Urinary bladder (tissue), 4 donors: ENCODE data around the gene ACTN2. TPM values are rescaled to one million over a fixed set of nuclear protein-coding genes. Genes with fewer than 3 reads are reported as not detected.

ENCODE experiments used
- DNase-seq: peaks from one replicate; pipeline ENCODE4 v3.0.0-alpha.2; 2015; ENCODE audit errors: extremely low spot score
- H3K27ac ChIP-seq: one replicate; pipeline ENCODE4 v1.5.1; 2013; ENCODE audit warnings: low read depth, mild to moderate bottlenecking, moderate library complexity
- H3K36me3 ChIP-seq: one replicate; pipeline ENCODE4 v1.6.1; 2013; ENCODE audit warnings: mild to moderate bottlenecking, moderate library complexity; ENCODE audit not compliant: insufficient read depth
- H3K4me1 ChIP-seq: one replicate; pipeline ENCODE4 v1.6.1; 2013; ENCODE audit warnings: mild to moderate bottlenecking, moderate library complexity; ENCODE audit not compliant: insufficient read depth
- H3K4me3 ChIP-seq: one replicate; pipeline ENCODE4 v1.5.1; 2013; ENCODE audit warnings: low read depth, low read length
- WGBS: extraction: QIAGEN DNeasy Blood & Tissue Kit; methylation state at CpG from one replicate; pipeline ENCODE4 v1.1.7; 2013; 5-methylcytosine and 5-hydroxymethylcytosine counted together
- polyA plus RNA-seq: library from polyadenylated mRNA; stranded (reverse); fragments of 200-250 nt; gene quantifications from one replicate; pipeline ENCODE4 v1.2.3, GENCODE V29; 2013
- total RNA-seq: library from RNA; depleted of rRNA; stranded (reverse); fragments of >200 nt; gene quantifications from one replicate; pipeline ENCODE4 v1.2.3, GENCODE V29; 2014
- donor health status: healthy with polysubstance abuse.
- donor health status: healthy.

The ACTN2 gene
- total and polyA plus RNA-seq, 2 donors = 12.8 to 14.2 TPM

- no peaks in the 10 kb centered on the region for H3K36me3 ChIP-seq
- WGBS = 87% methylated on average over 18 of the region's 18 CpGs
- no peak overlapping the region for H3K27ac ChIP-seq
Measured at GRCh38 chr1:236754525-236755210, 68.4 kb downstream of the ACTN2 start.

GRCh38 chr1:236757640-236758039, 71.3 kb downstream of the ACTN2 start:
- 80% methylated on average over 2 of the region's 2 CpGs for WGBS
- no peak overlapping the region for H3K27ac ChIP-seq
- DNase-seq = no peak
- no peaks in the 10 kb centered on the region for H3K4me1 ChIP-seq
- H3K36me3 ChIP-seq = no peaks in the 10 kb centered on the region
- no peak overlapping the region for H3K4me3 ChIP-seq

More at GRCh38 chr1:236754525-236755210, 68.4 kb downstream of the ACTN2 start:
- H3K4me3 ChIP-seq = no peak overlapping the region
- no peaks in the 10 kb centered on the region for H3K4me1 ChIP-seq
- no peak for DNase-seq

- no peaks in the 10 kb centered on the region for H3K36me3 ChIP-seq
- H3K4me1 ChIP-seq = no peaks in the 10 kb centered on the region
- 52% methylated on average over 3 of the region's 3 CpGs for WGBS
- no peak overlapping the region for H3K4me3 ChIP-seq
- H3K27ac ChIP-seq = no peak overlapping the region
- no peak for DNase-seq
Measured at GRCh38 chr1:236759252-236759859, 73.1 kb downstream of the ACTN2 start.

- DNase-seq = no peak
- WGBS = 72% methylated on average over 6 of the region's 6 CpGs
- H3K27ac ChIP-seq = no peak overlapping the region
Measured at GRCh38 chr1:236760480-236760879, 74.2 kb downstream of the ACTN2 start.

GRCh38 chr1:236760986-236761385, 74.7 kb downstream of the ACTN2 start:
- DNase-seq = no peak
- H3K4me1 ChIP-seq = no peaks in the 10 kb centered on the region
- no peaks in the 10 kb centered on the region for H3K36me3 ChIP-seq
- no peak overlapping the region for H3K4me3 ChIP-seq
- 79% methylated on average over 14 of the region's 14 CpGs for WGBS
- no peak overlapping the region for H3K27ac ChIP-seq

More at GRCh38 chr1:236760480-236760879, 74.2 kb downstream of the ACTN2 start:
- H3K36me3 ChIP-seq = no peaks in the 10 kb centered on the region
- no peaks in the 10 kb centered on the region for H3K4me1 ChIP-seq
- H3K4me3 ChIP-seq = no peak overlapping the region

- Histone ChIP-seq H3K4me1 (no peaks in the 10 kb centered on the region), H3K27ac (no peak overlapping the region), H3K4me3 (no peak overlapping the region), H3K36me3 (no peaks in the 10 kb centered on the region)
- WGBS = 79% methylated on average over 5 of the region's 5 CpGs
- no peak for DNase-seq
Measured at GRCh38 chr1:236761397-236762132, 75.3 kb downstream of the ACTN2 start.

GRCh38 chr1:236762410-236762809, 76.1 kb downstream of the ACTN2 start:
- H3K36me3 ChIP-seq = no peaks in the 10 kb centered on the region
- no peaks in the 10 kb centered on the region for H3K4me1 ChIP-seq
- H3K27ac ChIP-seq = no peak overlapping the region
- no peak overlapping the region for H3K4me3 ChIP-seq
- no peak for DNase-seq
- WGBS = 53% methylated on average over 15 of the region's 15 CpGs

GRCh38 chr1:236765831-236766230, 79.5 kb downstream of the ACTN2 start:
- H3K36me3 ChIP-seq = no peaks in the 10 kb centered on the region
- H3K27ac ChIP-seq = no peak overlapping the region
- no peak overlapping the region for H3K4me3 ChIP-seq
- WGBS = 69% methylated on average over 6 of the region's 6 CpGs
- no peak for DNase-seq
- H3K4me1 ChIP-seq = no peaks in the 10 kb centered on the region

- no peaks in the 10 kb centered on the region for H3K4me1 ChIP-seq
- 60% methylated on average over 3 of the region's 3 CpGs for WGBS
Measured at GRCh38 chr1:236766506-236766905, 80.2 kb downstream of the ACTN2 start.

GRCh38 chr1:236767276-236767675, 81.0 kb downstream of the ACTN2 start:
- H3K4me1 ChIP-seq = no peaks in the 10 kb centered on the region
- H3K27ac ChIP-seq = no peak overlapping the region
- no peaks in the 10 kb centered on the region for H3K36me3 ChIP-seq
- no peak overlapping the region for H3K4me3 ChIP-seq
- 86% methylated on average over 6 of the region's 6 CpGs for WGBS
- no peak for DNase-seq

More at GRCh38 chr1:236766506-236766905, 80.2 kb downstream of the ACTN2 start:
- no peak for DNase-seq
- Histone ChIP-seq H3K27ac (no peak overlapping the region), H3K4me3 (no peak overlapping the region), H3K36me3 (no peaks in the 10 kb centered on the region)

- Histone ChIP-seq H3K36me3 (no peaks in the 10 kb centered on the region), H3K27ac (no peak overlapping the region), H3K4me1 (no peaks in the 10 kb centered on the region), H3K4me3 (no peak overlapping the region)
- no peak for DNase-seq
Measured at GRCh38 chr1:236768601-236769000, 82.3 kb downstream of the ACTN2 start.

- 71% methylated on average over 3 of the region's 3 CpGs for WGBS
- Histone ChIP-seq H3K4me3 (no peak overlapping the region), H3K4me1 (no peaks in the 10 kb centered on the region), H3K27ac (no peak overlapping the region), H3K36me3 (no peaks in the 10 kb centered on the region)
- no peak for DNase-seq
Measured at GRCh38 chr1:236773919-236774318, 87.6 kb downstream of the ACTN2 start.

GRCh38 chr1:236774926-236775325, 88.6 kb downstream of the ACTN2 start:
- Histone ChIP-seq H3K4me3 (no peak overlapping the region), H3K27ac (no peak overlapping the region), H3K4me1 (no peaks in the 10 kb centered on the region), H3K36me3 (no peaks in the 10 kb centered on the region)
- WGBS = 47% methylated on average over 3 of the region's 3 CpGs
- no peak for DNase-seq

- no peaks in the 10 kb centered on the region for H3K4me1 ChIP-seq
- 90% methylated on average over 2 of the region's 2 CpGs for WGBS
- no peak for DNase-seq
- H3K4me3 ChIP-seq = no peak overlapping the region
- no peak overlapping the region for H3K27ac ChIP-seq
- no peaks in the 10 kb centered on the region for H3K36me3 ChIP-seq
Measured at GRCh38 chr1:236779312-236779711, 93.0 kb downstream of the ACTN2 start.
